Endodermal cell (in vitro differentiated cells): ENCODE results near the gene COX19. TPM values are rescaled to one million over a fixed set of nuclear protein-coding genes. Genes with fewer than 3 reads are reported as not detected.

Source experiments
- DNase-seq: peaks from one replicate; pipeline ENCODE4 v3.0.0-alpha.2; 2017
- H3K27ac ChIP-seq: 2 replicates; pipeline ENCODE4 v1.5.1; 2013; ENCODE audit warnings: mild to moderate bottlenecking, low read depth, low read length, moderate library complexity
- H3K27me3 ChIP-seq: 2 replicates; pipeline ENCODE4 v1.6.1; 2013; ENCODE audit warnings: mild to moderate bottlenecking, low read length, moderate library complexity; ENCODE audit not compliant: insufficient read depth, control insufficient read depth, poor library complexity, severe bottlenecking
- H3K36me3 ChIP-seq: 2 replicates; pipeline ENCODE4 v1.7.0; 2013; ENCODE audit warnings: mild to moderate bottlenecking, low read length, moderate library complexity; ENCODE audit not compliant: control insufficient read depth, insufficient read depth
- H3K4me1 ChIP-seq: one replicate; pipeline ENCODE4 v1.7.0; 2013; ENCODE audit warnings: low read length; ENCODE audit not compliant: control insufficient read depth, insufficient read depth
- H3K4me3 ChIP-seq: 2 replicates; pipeline ENCODE4 v1.5.1; 2013; ENCODE audit warnings: mild to moderate bottlenecking, low read length, moderate library complexity
- H3K9ac ChIP-seq: 2 replicates; pipeline ENCODE4 v1.6.1; 2013; ENCODE audit warnings: mild to moderate bottlenecking, low read length, moderate library complexity; ENCODE audit not compliant: poor library complexity, severe bottlenecking; ENCODE audit errors: extremely low read depth
- H3K9me3 ChIP-seq: 2 replicates; pipeline ENCODE4 v1.6.1; 2013; ENCODE audit warnings: mild to moderate bottlenecking, low read length, moderate library complexity; ENCODE audit not compliant: control insufficient read depth
- H3K27ac Mint-ChIP-seq: 2 replicates; pipeline ENCODE4 v1.8.0; 2020; ENCODE audit warnings: mixed read lengths
- H3K27me3 Mint-ChIP-seq: 2 replicates; pipeline ENCODE4 v1.8.0; 2021; ENCODE audit warnings: mild to moderate bottlenecking, mixed read lengths; ENCODE audit not compliant: insufficient read depth
- H3K36me3 Mint-ChIP-seq: 2 replicates; pipeline ENCODE4 v1.8.0; 2020; ENCODE audit warnings: low read depth, mixed read lengths
- H3K4me1 Mint-ChIP-seq: 2 replicates; pipeline ENCODE4 v1.8.0; 2020; ENCODE audit warnings: mixed read lengths
- H3K4me3 Mint-ChIP-seq: 2 replicates; pipeline ENCODE4 v1.8.0; 2020; ENCODE audit warnings: mild to moderate bottlenecking, moderate library complexity, mixed read lengths
- H3K9me3 Mint-ChIP-seq: 2 replicates; pipeline ENCODE4 v1.8.0; 2020; ENCODE audit warnings: mild to moderate bottlenecking, mixed read lengths
- WGBS, 2 experiments: methylation state at CpG; one replicate each; pipeline versions ENCODE4 v1.1.5 to v1.1.7; 2013; ENCODE audit warnings: missing lambda C conversion rate in 2 of 2, mixed read lengths in 1 of 2; ENCODE audit not compliant: insufficient coverage in 1 of 2, insufficient read length in 1 of 2; 5-methylcytosine and 5-hydroxymethylcytosine counted together
- total RNA-seq, 2 donors: library from RNA; stranded (reverse); fragmentation: NEBNext Ultra II Directional in 1 of 2; extraction: Animal tissue kit (Norgen Biotek cat#: 25700) in 1 of 2; gene quantifications; 2 replicates in 1 of 2; 3 replicates in 1 of 2; pipeline ENCODE4 v1.2.1, GENCODE V29; 2021
- TF ChIP-seq, protein P1 (sequence below): fragments of 200-600 bp; sonication (generic); conservative IDR thresholded peaks from 2 replicates; pipeline ENCODE4 v1.5.0; 2021; ENCODE audit warnings: antibody characterized with exemption, mild to moderate bottlenecking

The COX19 gene
- total RNA-seq, 2 donors from 2014 or later: 15.0 to 18.5 TPM

DNA sequence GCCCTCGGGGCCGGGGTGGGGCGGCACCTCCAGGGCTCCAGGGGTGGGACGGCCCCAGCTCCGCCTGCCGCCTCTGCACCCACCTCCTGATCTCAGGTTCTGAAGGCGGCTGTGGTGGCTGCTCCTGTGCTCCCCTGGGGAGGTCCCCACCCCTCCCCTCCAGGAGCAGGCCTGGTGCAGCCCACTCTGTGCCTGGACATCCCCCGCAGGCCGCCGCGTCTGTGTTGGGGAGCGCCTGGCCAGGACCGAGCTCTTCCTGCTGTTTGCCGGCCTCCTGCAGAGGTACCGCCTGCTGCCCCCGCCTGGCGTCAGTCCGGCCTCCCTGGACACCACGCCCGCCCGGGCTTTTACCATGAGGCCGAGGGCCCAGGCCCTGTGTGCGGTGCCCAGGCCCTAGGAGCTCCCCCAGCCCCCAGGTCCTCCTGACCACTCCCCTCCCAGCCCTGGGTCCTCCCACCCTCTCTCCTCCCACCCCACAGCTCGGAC lies 13.1 kb upstream of the COX19 start:
- Histone ChIP-seq H3K9me3 (no peaks in the 10 kb centered on the region), H3K9ac (no peak overlapping the region), H3K4me3 (no peak overlapping the region), H3K4me1 (no peaks in the 10 kb centered on the region), H3K27me3 (no peaks in the 10 kb centered on the region), H3K36me3 (no peaks in the 10 kb centered on the region), H3K27ac (no peak overlapping the region)
- Mint-ChIP-seq H3K4me1 (no peaks in the 10 kb centered on the region), H3K4me3 (no peak overlapping the region), H3K9me3 (no peaks in the 10 kb centered on the region), H3K27ac (no peak overlapping the region), H3K27me3 (no peaks in the 10 kb centered on the region), H3K36me3 (no peaks in the 10 kb centered on the region)
- TF ChIP-seq, protein P1, sequence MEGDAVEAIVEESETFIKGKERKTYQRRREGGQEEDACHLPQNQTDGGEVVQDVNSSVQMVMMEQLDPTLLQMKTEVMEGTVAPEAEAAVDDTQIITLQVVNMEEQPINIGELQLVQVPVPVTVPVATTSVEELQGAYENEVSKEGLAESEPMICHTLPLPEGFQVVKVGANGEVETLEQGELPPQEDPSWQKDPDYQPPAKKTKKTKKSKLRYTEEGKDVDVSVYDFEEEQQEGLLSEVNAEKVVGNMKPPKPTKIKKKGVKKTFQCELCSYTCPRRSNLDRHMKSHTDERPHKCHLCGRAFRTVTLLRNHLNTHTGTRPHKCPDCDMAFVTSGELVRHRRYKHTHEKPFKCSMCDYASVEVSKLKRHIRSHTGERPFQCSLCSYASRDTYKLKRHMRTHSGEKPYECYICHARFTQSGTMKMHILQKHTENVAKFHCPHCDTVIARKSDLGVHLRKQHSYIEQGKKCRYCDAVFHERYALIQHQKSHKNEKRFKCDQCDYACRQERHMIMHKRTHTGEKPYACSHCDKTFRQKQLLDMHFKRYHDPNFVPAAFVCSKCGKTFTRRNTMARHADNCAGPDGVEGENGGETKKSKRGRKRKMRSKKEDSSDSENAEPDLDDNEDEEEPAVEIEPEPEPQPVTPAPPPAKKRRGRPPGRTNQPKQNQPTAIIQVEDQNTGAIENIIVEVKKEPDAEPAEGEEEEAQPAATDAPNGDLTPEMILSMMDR: no peak
- no peak for DNase-seq
- WGBS, 2 experiments: 70 to 85% methylated on average over 4 to 24 of the region's 24 CpGs

DNA sequence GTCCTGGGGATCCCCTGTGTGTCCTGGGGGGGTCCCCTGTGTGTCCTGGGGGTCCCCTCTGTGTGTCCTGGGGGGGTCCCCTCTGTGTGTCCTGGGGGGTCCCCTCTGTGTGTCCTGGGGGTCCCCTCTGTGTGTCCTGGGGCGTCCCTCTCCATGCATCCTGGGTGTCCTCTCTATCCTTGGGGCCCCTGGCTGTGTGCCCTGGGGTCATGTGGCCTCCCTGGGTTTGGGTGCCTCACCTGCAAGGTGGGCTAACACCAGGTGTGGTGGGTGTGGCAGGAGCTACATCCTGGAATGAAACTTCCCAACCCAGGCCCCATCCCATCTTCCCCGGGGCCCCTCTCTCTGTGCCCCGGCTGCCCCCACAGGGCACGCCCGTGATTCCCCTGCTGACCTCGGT lies 12.6 kb upstream of the COX19 start:
- Histone ChIP-seq H3K9me3 (no peaks in the 10 kb centered on the region), H3K9ac (no peak overlapping the region), H3K4me3 (no peak overlapping the region), H3K27ac (no peak overlapping the region), H3K27me3 (no peaks in the 10 kb centered on the region), H3K36me3 (no peaks in the 10 kb centered on the region), H3K4me1 (no peaks in the 10 kb centered on the region)
- no peak for DNase-seq
- H3K27ac Mint-ChIP-seq: no peak overlapping the region
- no peaks in the 10 kb centered on the region for H3K4me1 Mint-ChIP-seq
- no peak overlapping the region for H3K4me3 Mint-ChIP-seq
- H3K9me3 Mint-ChIP-seq: no peaks in the 10 kb centered on the region
- no peaks in the 10 kb centered on the region for H3K36me3 Mint-ChIP-seq
- H3K27me3 Mint-ChIP-seq: no peaks in the 10 kb centered on the region
- 93% methylated on average over 6 of the region's 6 CpGs; no CpG with 5 or more reads in 1 of the 2 experiments for WGBS, 2 experiments
- TF ChIP-seq, protein P1: no peak

DNA sequence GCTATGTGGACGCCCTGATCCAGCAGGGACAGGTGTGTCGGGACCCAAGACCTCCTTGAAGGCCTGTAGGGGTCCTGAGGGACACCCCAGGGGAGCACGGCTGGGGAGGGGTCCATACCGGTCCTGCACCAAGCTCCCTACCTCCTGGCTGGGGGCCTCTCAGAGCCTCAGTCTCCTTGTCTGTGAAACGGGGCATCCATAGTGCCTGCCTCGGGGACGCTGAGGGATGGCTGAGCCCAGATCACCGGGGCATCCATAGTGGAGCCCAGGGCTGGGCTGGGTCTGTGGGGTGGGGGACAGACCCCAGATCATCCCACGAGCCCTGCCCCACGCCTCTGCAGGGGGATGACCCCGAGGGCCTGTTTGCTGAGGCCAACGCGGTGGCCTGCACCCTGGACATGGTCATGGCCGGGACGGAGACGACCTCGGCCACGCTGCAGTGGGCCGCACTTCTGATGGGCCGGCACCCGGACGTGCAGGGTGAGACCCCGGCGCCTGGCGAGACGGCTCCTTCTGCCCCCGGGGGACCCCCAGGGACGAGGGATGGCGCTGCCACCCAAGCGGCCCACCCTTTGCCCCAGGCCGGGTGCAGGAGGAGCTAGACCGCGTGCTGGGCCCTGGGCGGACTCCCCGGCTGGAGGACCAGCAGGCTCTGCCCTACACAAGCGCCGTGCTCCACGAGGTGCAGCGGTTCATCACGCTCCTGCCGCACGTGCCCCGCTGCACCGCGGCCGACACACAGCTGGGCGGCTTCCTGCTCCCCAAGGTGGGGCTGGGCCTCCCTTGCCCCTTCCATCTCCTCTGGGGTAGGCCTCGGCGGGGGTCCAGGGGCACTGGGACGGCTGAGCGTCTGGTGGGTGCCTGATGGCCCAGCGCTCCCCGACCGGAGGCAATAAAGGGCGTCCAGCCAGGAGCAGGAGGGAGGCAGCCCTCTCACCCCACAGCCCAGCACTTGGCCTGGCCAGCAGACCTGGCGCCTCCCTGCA lies 11.7 kb upstream of the COX19 start:
- H3K36me3 ChIP-seq: no peaks in the 10 kb centered on the region
- no peaks in the 10 kb centered on the region for H3K4me1 ChIP-seq
- no peak overlapping the region for H3K27ac Mint-ChIP-seq
- no peak overlapping the region for H3K27ac ChIP-seq
- no peak overlapping the region for H3K4me3 Mint-ChIP-seq
- no peak overlapping the region for H3K4me3 ChIP-seq
- 93 to 95% methylated on average over 40 to 56 of the region's 56 CpGs for WGBS, 2 experiments
- H3K36me3 Mint-ChIP-seq: no peaks in the 10 kb centered on the region
- DNase-seq: no peak
- no peaks in the 10 kb centered on the region for H3K9me3 ChIP-seq
- H3K4me1 Mint-ChIP-seq: no peaks in the 10 kb centered on the region
- no peaks in the 10 kb centered on the region for H3K27me3 ChIP-seq
- H3K27me3 Mint-ChIP-seq: no peaks in the 10 kb centered on the region
- no peak overlapping the region for H3K9ac ChIP-seq
- H3K9me3 Mint-ChIP-seq: no peaks in the 10 kb centered on the region
- TF ChIP-seq, protein P1: no peak
